GM12878 (cell line): ENCODE measurements around the gene C15orf62. TPM values are rescaled to one million over a fixed set of nuclear protein-coding genes. Genes with fewer than 3 reads are reported as not detected.

ENCODE experiments used
- ASH2L ChIP-seq: fragments of 300-600, 200-600 bp; sonication (generic); IDR thresholded peaks from 2 replicates; pipeline ENCODE4 v1.6.1; 2017; ENCODE audit warnings: low read depth, mild to moderate bottlenecking, borderline replicate concordance
- BACH1 ChIP-seq: fragments of 450-650 bp; IDR thresholded peaks from 2 replicates; pipeline ENCODE4 v1.6.1; 2017; ENCODE audit warnings: mild to moderate bottlenecking, borderline replicate concordance
- CBX5 ChIP-seq: sonication (generic); IDR thresholded peaks from 2 replicates; pipeline ENCODE4 v1.6.1; 2016; ENCODE audit warnings: low read depth, moderate library complexity, mild to moderate bottlenecking, inconsistent platforms
- DPF2 ChIP-seq: fragments of 450-650 bp; IDR thresholded peaks from 2 replicates; pipeline ENCODE4 v1.6.1; 2017; ENCODE audit warnings: mild to moderate bottlenecking
- FOS ChIP-seq: IDR thresholded peaks from 3 replicates; pipeline ENCODE4 v1.6.1; 2011; ENCODE audit warnings: borderline replicate concordance; ENCODE audit not compliant: insufficient read length; ENCODE audit errors: extremely low read depth
- HDAC6 ChIP-seq: fragments of 200-600 bp; sonication (generic); IDR thresholded peaks from one replicate; pipeline ENCODE4 v1.8.0; 2017; ENCODE audit warnings: antibody characterized with exemption; ENCODE audit not compliant: unreplicated experiment
- IKZF1 ChIP-seq: fragments of 450-650 bp; conservative IDR thresholded peaks from 2 replicates; pipeline ENCODE4 v1.6.1; 2017; ENCODE audit warnings: antibody characterized with exemption, mild to moderate bottlenecking
- KLF5 ChIP-seq: fragments of 450-650 bp; IDR thresholded peaks from 2 replicates; pipeline ENCODE4 v1.6.1; 2014; ENCODE audit warnings: mild to moderate bottlenecking; ENCODE audit not compliant: partially characterized antibody
- MXI1 ChIP-seq: fragments of 150-350 bp; IDR thresholded peaks from 2 replicates; pipeline ENCODE4 v1.6.1; 2011; ENCODE audit warnings: low read depth, mild to moderate bottlenecking, inconsistent platforms, low read length, improper control_type of control experiment
- POLR2A ChIP-seq: IDR thresholded peaks from 2 replicates; pipeline ENCODE4 v1.6.1; 2011; ENCODE audit warnings: low read depth, mild to moderate bottlenecking, low read length
- SIN3A ChIP-seq: IDR thresholded peaks from 2 replicates; pipeline ENCODE4 v1.6.1; 2012; ENCODE audit warnings: low read depth, low read length, improper control_type of control experiment
- SREBF2 ChIP-seq: IDR thresholded peaks from 2 replicates; pipeline ENCODE4 v1.6.1; 2012; ENCODE audit warnings: mild to moderate bottlenecking, low read length
- TCF3 ChIP-seq: IDR thresholded peaks from 2 replicates; pipeline ENCODE4 v1.6.1; 2012; ENCODE audit warnings: low read depth, mild to moderate bottlenecking, low read length, borderline replicate concordance; ENCODE audit not compliant: insufficient read depth
- polyA plus RNA-seq, 11 experiments: library from polyadenylated mRNA; depleted of rRNA in 4 of 11; unstranded in 6 of 11; stranded (reverse) in 5 of 11; fragments of >200 nt; fragmentation: Nextera tagmentation in 4 of 11; fragmentation: Illumina TruSeq in 1 of 11; extraction: Ambion mirVana in 4 of 11; extraction: Trizol in 1 of 11; gene quantifications; 1 replicate in 1 of 11; 2 replicates in 10 of 11; pipeline versions ENCODE4 v1.2.1 to v1.2.3, GENCODE V29; 2011 to 2016; ENCODE audit warnings: inconsistent platforms in 2 of 11, missing spikeins in 2 of 11, low read depth in 1 of 11
- total RNA-seq, 4 experiments: library from RNA; depleted of rRNA in 3 of 4; stranded (reverse); fragments of >200 nt in 3 of 4; fragmentation: Illumina TruSeq in 1 of 4; extraction: Trizol in 1 of 4; gene quantifications; 2 replicates each; pipeline versions ENCODE4 v1.2.1 to v1.2.3, GENCODE V29; 2013 to 2021
- TF ChIP-seq, protein P1 (sequence below): fragments of 450-650 bp; IDR thresholded peaks from 2 replicates; pipeline ENCODE4 v1.6.1; 2017; ENCODE audit warnings: mild to moderate bottlenecking, low read depth, inconsistent platforms; ENCODE audit not compliant: poor library complexity, severe bottlenecking
- TF ChIP-seq, protein P2 (sequence below): IDR thresholded peaks from 2 replicates; pipeline ENCODE4 v1.6.1; 2012; ENCODE audit warnings: low read depth, low read length, improper control_type of control experiment
- TF ChIP-seq, protein P3 (sequence below): fragments of 450-650 bp; IDR thresholded peaks from 2 replicates; pipeline ENCODE4 v1.6.1; 2017; ENCODE audit warnings: mild to moderate bottlenecking, moderate library complexity
- TF ChIP-seq, protein P4 (sequence below): fragments of 450-650 bp; conservative IDR thresholded peaks from 2 replicates; pipeline ENCODE4 v1.6.1; 2017; ENCODE audit warnings: mild to moderate bottlenecking, moderate library complexity
- TF ChIP-seq, protein P5 (sequence below): fragments of 450-650 bp; IDR thresholded peaks from 2 replicates; pipeline ENCODE4 v1.6.1; 2017; ENCODE audit warnings: low read depth, mild to moderate bottlenecking, moderate library complexity

The C15orf62 gene
- total and polyA plus RNA-seq, 10 of the 15 experiments (the other 5 are each of a cell fraction or from before 2014, with no cell fraction given): 0.06 to 0.68 (median 0.40) TPM; not detected in 1

DNA sequence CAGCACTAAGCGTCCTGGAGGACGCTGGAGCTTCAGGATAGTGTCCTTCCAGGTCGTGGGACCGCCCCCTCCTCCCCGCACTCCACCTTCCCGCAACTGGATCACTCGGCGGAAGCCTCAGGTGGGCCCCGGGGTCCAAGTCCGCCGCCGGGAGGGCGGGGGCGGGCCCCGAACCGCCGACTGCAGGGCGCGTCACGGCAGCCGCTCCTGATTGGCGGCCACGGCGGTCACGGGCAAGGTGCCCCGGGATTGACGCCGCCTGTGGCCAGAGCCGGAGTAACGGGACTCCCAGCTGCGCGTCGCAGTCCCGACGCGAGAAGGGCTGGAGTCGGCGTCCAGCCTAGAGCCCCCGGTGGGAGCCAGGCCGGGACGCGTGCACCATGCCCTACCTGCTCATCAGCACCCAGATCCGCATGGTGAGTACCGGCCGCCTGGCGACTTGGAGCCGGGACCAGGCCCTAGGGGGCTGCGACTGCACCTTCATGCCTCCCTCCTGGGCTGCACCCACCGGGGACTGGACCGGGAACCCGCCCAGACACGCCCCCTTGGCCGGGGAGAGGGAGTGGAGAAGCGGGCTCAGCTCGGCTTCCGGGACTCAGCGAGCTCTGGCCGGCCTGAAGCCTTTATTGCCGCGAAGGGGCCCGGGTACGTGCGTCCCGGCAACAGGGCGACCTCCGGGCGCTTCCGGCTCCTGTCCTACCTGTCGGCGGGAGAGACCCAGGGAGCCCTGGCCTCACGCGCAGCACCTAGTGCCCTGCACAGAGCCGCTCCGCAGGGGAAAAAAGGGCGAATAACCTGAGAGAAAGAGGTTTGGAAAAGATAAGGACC, 5.8 kb upstream of the C15orf62 start, which contains the start of gene GCHFR (continued):
- TF ChIP-seq, protein P1, sequence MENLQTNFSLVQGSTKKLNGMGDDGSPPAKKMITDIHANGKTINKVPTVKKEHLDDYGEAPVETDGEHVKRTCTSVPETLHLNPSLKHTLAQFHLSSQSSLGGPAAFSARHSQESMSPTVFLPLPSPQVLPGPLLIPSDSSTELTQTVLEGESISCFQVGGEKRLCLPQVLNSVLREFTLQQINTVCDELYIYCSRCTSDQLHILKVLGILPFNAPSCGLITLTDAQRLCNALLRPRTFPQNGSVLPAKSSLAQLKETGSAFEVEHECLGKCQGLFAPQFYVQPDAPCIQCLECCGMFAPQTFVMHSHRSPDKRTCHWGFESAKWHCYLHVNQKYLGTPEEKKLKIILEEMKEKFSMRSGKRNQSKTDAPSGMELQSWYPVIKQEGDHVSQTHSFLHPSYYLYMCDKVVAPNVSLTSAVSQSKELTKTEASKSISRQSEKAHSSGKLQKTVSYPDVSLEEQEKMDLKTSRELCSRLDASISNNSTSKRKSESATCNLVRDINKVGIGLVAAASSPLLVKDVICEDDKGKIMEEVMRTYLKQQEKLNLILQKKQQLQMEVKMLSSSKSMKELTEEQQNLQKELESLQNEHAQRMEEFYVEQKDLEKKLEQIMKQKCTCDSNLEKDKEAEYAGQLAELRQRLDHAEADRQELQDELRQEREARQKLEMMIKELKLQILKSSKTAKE: no peak
- no peak for TF ChIP-seq ASH2L
- TF ChIP-seq, protein P2, sequence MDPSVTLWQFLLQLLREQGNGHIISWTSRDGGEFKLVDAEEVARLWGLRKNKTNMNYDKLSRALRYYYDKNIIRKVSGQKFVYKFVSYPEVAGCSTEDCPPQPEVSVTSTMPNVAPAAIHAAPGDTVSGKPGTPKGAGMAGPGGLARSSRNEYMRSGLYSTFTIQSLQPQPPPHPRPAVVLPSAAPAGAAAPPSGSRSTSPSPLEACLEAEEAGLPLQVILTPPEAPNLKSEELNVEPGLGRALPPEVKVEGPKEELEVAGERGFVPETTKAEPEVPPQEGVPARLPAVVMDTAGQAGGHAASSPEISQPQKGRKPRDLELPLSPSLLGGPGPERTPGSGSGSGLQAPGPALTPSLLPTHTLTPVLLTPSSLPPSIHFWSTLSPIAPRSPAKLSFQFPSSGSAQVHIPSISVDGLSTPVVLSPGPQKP: no peak
- TF ChIP-seq POLR2A: peak; percentile 79
- TF ChIP-seq, protein P3, sequence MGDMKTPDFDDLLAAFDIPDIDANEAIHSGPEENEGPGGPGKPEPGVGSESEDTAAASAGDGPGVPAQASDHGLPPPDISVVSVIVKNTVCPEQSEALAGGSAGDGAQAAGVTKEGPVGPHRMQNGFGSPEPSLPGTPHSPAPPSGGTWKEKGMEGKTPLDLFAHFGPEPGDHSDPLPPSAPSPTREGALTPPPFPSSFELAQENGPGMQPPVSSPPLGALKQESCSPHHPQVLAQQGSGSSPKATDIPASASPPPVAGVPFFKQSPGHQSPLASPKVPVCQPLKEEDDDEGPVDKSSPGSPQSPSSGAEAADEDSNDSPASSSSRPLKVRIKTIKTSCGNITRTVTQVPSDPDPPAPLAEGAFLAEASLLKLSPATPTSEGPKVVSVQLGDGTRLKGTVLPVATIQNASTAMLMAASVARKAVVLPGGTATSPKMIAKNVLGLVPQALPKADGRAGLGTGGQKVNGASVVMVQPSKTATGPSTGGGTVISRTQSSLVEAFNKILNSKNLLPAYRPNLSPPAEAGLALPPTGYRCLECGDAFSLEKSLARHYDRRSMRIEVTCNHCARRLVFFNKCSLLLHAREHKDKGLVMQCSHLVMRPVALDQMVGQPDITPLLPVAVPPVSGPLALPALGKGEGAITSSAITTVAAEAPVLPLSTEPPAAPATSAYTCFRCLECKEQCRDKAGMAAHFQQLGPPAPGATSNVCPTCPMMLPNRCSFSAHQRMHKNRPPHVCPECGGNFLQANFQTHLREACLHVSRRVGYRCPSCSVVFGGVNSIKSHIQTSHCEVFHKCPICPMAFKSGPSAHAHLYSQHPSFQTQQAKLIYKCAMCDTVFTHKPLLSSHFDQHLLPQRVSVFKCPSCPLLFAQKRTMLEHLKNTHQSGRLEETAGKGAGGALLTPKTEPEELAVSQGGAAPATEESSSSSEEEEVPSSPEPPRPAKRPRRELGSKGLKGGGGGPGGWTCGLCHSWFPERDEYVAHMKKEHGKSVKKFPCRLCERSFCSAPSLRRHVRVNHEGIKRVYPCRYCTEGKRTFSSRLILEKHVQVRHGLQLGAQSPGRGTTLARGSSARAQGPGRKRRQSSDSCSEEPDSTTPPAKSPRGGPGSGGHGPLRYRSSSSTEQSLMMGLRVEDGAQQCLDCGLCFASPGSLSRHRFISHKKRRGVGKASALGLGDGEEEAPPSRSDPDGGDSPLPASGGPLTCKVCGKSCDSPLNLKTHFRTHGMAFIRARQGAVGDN: peak; percentile 46; the same call in 1 of the 2 replicates
- no peak for TF ChIP-seq SREBF2
- TF ChIP-seq HDAC6: peak; percentile 30
- TF ChIP-seq KLF5: no peak
- TF ChIP-seq, protein P4, sequence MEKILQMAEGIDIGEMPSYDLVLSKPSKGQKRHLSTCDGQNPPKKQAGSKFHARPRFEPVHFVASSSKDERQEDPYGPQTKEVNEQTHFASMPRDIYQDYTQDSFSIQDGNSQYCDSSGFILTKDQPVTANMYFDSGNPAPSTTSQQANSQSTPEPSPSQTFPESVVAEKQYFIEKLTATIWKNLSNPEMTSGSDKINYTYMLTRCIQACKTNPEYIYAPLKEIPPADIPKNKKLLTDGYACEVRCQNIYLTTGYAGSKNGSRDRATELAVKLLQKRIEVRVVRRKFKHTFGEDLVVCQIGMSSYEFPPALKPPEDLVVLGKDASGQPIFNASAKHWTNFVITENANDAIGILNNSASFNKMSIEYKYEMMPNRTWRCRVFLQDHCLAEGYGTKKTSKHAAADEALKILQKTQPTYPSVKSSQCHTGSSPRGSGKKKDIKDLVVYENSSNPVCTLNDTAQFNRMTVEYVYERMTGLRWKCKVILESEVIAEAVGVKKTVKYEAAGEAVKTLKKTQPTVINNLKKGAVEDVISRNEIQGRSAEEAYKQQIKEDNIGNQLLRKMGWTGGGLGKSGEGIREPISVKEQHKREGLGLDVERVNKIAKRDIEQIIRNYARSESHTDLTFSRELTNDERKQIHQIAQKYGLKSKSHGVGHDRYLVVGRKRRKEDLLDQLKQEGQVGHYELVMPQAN: peak; percentile 29; the same call in 1 of the 2 replicates
- TF ChIP-seq DPF2: peak; percentile 55
- no peak for TF ChIP-seq FOS
- peak; percentile 71; the same call in 1 of the 2 replicates for TF ChIP-seq TCF3
- peak; percentile 80 for TF ChIP-seq IKZF1
- TF ChIP-seq BACH1: peak; percentile 78; the same call in 1 of the 2 replicates
- peak; percentile 50; the same call in 1 of the 2 replicates for TF ChIP-seq SIN3A
- TF ChIP-seq MXI1: peak; percentile 35; the same call in 1 of the 2 replicates
- TF ChIP-seq, protein P5, sequence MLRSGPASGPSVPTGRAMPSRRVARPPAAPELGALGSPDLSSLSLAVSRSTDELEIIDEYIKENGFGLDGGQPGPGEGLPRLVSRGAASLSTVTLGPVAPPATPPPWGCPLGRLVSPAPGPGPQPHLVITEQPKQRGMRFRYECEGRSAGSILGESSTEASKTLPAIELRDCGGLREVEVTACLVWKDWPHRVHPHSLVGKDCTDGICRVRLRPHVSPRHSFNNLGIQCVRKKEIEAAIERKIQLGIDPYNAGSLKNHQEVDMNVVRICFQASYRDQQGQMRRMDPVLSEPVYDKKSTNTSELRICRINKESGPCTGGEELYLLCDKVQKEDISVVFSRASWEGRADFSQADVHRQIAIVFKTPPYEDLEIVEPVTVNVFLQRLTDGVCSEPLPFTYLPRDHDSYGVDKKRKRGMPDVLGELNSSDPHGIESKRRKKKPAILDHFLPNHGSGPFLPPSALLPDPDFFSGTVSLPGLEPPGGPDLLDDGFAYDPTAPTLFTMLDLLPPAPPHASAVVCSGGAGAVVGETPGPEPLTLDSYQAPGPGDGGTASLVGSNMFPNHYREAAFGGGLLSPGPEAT: no peak
- TF ChIP-seq CBX5: 0 out of 2 replicates have a peak, but pooled peaks have one; percentile 39
